Panc1 (cell line): ENCODE data around the gene HS6ST3.

Source experiments
- POLR2AphosphoS5 ChIP-seq: IDR thresholded peaks from 2 replicates; pipeline ENCODE4 v1.6.1; 2012; ENCODE audit warnings: mild to moderate bottlenecking, low read depth, low read length, moderate library complexity
- TF ChIP-seq, protein P1 (sequence below): fragments of 450-650 bp; IDR thresholded peaks from 2 replicates; pipeline ENCODE4 v1.5.1; 2017; ENCODE audit warnings: mild to moderate bottlenecking

DNA sequence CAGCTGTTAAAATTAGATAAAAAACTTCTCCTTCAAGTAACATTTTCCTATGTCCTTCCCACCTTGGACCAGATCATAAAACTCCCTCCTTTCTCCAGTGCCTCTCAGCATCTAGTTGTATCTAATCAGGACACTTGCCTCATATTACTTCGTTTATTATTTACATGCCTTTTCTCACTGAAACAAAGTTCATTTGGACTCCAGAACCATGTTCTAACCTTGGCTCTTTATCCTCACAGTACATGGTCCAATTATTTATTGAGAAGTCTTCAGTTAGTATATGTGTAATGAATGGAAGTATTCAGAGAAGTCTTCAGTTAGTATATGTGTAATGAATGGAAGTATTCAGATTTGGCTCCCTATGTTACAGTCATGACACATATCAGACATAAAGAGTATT, 561.7 kb downstream of the HS6ST3 start:
- TF ChIP-seq, protein P1, sequence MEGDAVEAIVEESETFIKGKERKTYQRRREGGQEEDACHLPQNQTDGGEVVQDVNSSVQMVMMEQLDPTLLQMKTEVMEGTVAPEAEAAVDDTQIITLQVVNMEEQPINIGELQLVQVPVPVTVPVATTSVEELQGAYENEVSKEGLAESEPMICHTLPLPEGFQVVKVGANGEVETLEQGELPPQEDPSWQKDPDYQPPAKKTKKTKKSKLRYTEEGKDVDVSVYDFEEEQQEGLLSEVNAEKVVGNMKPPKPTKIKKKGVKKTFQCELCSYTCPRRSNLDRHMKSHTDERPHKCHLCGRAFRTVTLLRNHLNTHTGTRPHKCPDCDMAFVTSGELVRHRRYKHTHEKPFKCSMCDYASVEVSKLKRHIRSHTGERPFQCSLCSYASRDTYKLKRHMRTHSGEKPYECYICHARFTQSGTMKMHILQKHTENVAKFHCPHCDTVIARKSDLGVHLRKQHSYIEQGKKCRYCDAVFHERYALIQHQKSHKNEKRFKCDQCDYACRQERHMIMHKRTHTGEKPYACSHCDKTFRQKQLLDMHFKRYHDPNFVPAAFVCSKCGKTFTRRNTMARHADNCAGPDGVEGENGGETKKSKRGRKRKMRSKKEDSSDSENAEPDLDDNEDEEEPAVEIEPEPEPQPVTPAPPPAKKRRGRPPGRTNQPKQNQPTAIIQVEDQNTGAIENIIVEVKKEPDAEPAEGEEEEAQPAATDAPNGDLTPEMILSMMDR: no peak
- TF ChIP-seq POLR2AphosphoS5: no peak
